Nephron progenitor cell (in vitro differentiated cells): ENCODE measurements around the gene XRCC4.

Experiments
- DNase-seq: peaks from one replicate; pipeline ENCODE4 v3.0.0; 2021
- H3K27ac Mint-ChIP-seq: 2 replicates; pipeline ENCODE4 v1.8.0; 2021; ENCODE audit warnings: mild to moderate bottlenecking, moderate library complexity, mixed read lengths
- H3K27me3 Mint-ChIP-seq: 2 replicates; pipeline ENCODE4 v1.8.0; 2021; ENCODE audit warnings: mild to moderate bottlenecking, low read depth, mixed read lengths; ENCODE audit not compliant: poor library complexity
- H3K36me3 Mint-ChIP-seq: 2 replicates; pipeline ENCODE4 v1.8.0; 2021; ENCODE audit warnings: low read depth, mixed read lengths
- H3K4me1 Mint-ChIP-seq: 2 replicates; pipeline ENCODE4 v1.8.0; 2021; ENCODE audit warnings: mixed read lengths
- H3K4me3 Mint-ChIP-seq: 2 replicates; pipeline ENCODE4 v1.8.0; 2021; ENCODE audit warnings: mild to moderate bottlenecking, moderate library complexity, mixed read lengths
- H3K9me3 Mint-ChIP-seq: 2 replicates; pipeline ENCODE4 v1.8.0; 2021; ENCODE audit warnings: mild to moderate bottlenecking, moderate library complexity, mixed read lengths
- TF ChIP-seq, protein P1 (sequence below): fragments of 200-600 bp; sonication (generic); IDR thresholded peaks from 2 replicates; pipeline ENCODE4 v1.5.0; 2021; ENCODE audit warnings: antibody characterized with exemption

XRCC4 gene

DNA sequence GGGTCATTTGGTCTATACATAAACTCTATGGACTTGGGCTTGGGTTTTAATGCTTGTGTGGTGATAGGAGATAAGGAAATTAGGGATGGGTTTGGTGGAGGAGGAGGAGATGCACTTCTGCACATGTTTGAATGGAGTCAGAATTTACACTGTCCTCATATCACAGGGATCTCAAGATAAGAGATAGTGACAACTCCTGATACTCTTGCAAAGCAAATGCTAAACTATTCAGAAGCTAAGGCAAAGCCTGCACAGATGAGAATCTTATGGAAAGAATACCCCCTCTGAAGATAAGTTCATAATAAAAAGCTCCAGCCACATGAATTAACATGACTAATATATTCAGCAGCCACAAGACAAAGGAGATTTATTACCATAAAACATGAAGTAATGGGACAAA is 90.2 kb downstream of the XRCC4 start:
- TF ChIP-seq, protein P1, sequence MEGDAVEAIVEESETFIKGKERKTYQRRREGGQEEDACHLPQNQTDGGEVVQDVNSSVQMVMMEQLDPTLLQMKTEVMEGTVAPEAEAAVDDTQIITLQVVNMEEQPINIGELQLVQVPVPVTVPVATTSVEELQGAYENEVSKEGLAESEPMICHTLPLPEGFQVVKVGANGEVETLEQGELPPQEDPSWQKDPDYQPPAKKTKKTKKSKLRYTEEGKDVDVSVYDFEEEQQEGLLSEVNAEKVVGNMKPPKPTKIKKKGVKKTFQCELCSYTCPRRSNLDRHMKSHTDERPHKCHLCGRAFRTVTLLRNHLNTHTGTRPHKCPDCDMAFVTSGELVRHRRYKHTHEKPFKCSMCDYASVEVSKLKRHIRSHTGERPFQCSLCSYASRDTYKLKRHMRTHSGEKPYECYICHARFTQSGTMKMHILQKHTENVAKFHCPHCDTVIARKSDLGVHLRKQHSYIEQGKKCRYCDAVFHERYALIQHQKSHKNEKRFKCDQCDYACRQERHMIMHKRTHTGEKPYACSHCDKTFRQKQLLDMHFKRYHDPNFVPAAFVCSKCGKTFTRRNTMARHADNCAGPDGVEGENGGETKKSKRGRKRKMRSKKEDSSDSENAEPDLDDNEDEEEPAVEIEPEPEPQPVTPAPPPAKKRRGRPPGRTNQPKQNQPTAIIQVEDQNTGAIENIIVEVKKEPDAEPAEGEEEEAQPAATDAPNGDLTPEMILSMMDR, result no peak
- Mint-ChIP-seq H3K36me3 (peaks cover 5% of the 10 kb centered on the region), H3K9me3 (no peaks in the 10 kb centered on the region), H3K4me1 (no peaks in the 10 kb centered on the region), H3K4me3 (no peak overlapping the region), H3K27me3 (peaks cover 3% of the 10 kb centered on the region), H3K27ac (peak overlapping the region; percentile 2)
- no peak for DNase-seq

DNA sequence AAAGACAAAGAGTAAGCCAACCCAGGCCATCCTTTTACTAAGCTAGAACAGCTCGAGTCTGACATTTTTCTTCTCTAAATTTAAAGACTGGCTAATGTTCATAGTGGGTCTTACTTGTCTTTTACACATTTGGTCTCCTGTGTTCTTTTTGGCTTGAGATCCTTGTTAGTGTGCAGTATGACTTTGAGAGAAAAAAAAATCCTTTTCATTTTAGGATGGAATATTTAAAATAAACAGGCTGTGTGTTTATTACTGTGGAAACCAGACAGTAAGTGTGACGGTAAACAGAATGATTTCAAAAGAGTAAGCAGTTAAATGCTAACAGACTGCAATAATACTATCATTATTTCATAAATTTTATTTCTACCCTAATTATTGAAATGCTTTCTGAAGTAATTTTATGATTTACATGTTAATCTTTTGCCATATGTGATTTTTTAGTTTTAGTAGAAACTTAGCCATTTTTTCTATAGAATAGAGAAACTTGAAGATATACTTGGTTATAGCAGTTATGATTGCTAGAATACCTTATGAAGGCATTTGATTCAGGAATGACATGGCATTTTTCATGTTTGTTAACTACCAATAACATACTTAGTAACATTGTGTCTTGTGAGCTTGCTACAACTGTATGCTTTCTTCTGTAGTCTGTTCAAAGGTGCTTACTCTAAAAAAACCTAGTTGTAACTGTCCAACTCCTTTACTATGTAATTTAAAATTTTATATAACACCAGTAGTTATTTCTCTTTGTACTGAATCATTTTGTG is 92.4 kb downstream of the XRCC4 start:
- Mint-ChIP-seq H3K9me3 (no peaks in the 10 kb centered on the region), H3K27me3 (peaks cover 3% of the 10 kb centered on the region), H3K4me1 (no peaks in the 10 kb centered on the region), H3K4me3 (no peak overlapping the region), H3K27ac (no peak overlapping the region), H3K36me3 (peaks cover 5% of the 10 kb centered on the region)
- no peak for DNase-seq
- TF ChIP-seq, protein P1, result no peak

DNA sequence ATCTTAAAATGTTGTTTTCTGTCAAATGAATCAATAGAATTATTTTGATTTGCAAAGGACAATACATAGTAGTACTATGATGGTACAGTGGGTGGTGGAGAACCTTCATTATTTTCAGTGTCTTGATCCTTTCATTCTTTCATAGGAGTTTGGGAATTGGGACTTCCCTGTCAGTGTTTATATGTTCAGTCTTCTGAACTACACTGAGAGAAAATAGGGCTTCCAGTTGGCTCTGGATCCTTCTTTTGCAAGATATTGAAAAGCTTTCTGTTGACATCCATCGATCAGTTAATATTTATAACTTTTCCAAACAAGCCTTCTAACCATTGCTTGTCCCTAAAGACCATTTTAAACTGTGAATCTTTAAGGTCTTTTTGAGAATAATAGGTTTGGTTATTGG is 94.7 kb downstream of the XRCC4 start:
- H3K27ac Mint-ChIP-seq, result no peak overlapping the region
- TF ChIP-seq, protein P1, result no peak
- H3K4me1 Mint-ChIP-seq, result no peaks in the 10 kb centered on the region
- peaks cover under 1% of the 10 kb centered on the region for H3K27me3 Mint-ChIP-seq
- no peak overlapping the region for H3K4me3 Mint-ChIP-seq
- peaks cover 5% of the 10 kb centered on the region for H3K36me3 Mint-ChIP-seq
- no peaks in the 10 kb centered on the region for H3K9me3 Mint-ChIP-seq
- no peak for DNase-seq

DNA sequence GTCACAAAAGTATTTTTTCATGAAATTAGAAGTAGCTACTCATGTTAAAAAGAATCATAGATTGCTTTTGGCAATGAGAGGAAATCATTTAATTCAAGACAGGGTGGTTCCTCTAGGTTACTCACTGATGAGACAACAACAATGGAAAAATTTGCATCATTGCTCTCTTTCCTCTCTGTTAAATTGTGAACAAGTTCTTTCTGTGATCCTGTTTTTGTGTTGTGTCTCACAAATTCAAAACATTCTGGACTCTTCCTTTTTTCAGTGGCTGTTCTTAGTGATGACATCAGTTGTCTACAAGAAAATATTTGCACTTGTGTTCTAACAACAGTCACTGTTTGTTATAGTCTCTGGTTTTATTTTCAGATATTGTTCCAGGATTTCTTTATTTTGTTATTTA is 95.3 kb downstream of the XRCC4 start:
- no peak overlapping the region for H3K27ac Mint-ChIP-seq
- no peaks in the 10 kb centered on the region for H3K9me3 Mint-ChIP-seq
- no peak overlapping the region for H3K4me3 Mint-ChIP-seq
- TF ChIP-seq, protein P1, result no peak
- no peaks in the 10 kb centered on the region for H3K27me3 Mint-ChIP-seq
- DNase-seq, result no peak
- H3K36me3 Mint-ChIP-seq, result no peaks in the 10 kb centered on the region
- H3K4me1 Mint-ChIP-seq, result no peaks in the 10 kb centered on the region

DNA sequence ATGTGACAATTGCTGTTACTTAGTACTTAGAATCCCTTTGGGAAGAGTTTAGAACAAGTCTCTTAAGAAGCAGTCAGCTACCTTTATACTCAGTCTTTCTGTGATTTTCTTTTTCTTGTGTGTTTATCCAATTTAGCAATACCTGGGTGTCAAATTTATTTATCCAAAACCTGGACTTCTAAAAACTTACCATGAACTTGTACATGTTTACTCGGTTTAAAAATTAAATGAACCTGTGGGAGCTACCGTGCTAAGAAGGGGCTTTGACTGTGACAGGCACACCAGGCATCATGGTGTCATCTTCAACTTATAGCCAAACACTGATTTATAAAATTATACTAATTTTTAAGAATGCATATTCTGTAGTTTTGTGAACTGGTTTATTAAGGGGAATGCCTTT is 96.5 kb downstream of the XRCC4 start:
- no peak for DNase-seq
- Mint-ChIP-seq H3K4me3 (no peak overlapping the region), H3K4me1 (no peaks in the 10 kb centered on the region), H3K36me3 (no peaks in the 10 kb centered on the region), H3K27me3 (no peaks in the 10 kb centered on the region), H3K27ac (no peak overlapping the region), H3K9me3 (no peaks in the 10 kb centered on the region)
- TF ChIP-seq, protein P1, result no peak

DNA sequence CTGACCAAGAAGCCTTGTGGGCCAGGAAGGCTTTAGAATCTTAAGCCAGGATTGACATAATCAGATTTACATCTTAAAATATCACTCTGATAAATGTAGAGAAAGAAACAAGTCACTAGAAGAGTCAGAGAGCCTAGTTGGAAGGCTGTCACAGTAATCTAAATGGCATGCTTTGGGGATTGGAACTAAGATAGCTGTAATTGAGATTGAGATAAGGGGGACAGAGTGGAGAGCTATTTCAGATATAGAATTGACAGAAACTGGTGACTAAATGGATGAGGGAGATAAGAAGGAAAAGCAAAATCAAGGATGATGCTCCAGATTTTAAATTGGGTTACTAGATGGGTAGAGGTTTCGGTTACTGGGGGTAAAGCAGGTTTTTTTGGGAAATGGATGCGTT is 100.5 kb downstream of the XRCC4 start:
- no peaks in the 10 kb centered on the region for H3K27me3 Mint-ChIP-seq
- H3K27ac Mint-ChIP-seq, result no peak overlapping the region
- no peaks in the 10 kb centered on the region for H3K9me3 Mint-ChIP-seq
- H3K36me3 Mint-ChIP-seq, result no peaks in the 10 kb centered on the region
- no peak overlapping the region for H3K4me3 Mint-ChIP-seq
- no peak for DNase-seq
- no peaks in the 10 kb centered on the region for H3K4me1 Mint-ChIP-seq
- TF ChIP-seq, protein P1, result no peak
